ENCODE results near the gene DMXL1. TPM values are rescaled to one million over a fixed set of nuclear protein-coding genes. Genes with fewer than 3 reads are reported as not detected.
"Not testable (repeated sequence)": the region's sequence is repeated elsewhere in the genome, so short reads cannot be mapped to it uniquely, and the experiment has no call there.

The DMXL1 gene
- polyA plus RNA-seq, 2 of the 4 experiments (the other 2 are of a cell fraction) = 8.4 to 28.8 TPM

DNA sequence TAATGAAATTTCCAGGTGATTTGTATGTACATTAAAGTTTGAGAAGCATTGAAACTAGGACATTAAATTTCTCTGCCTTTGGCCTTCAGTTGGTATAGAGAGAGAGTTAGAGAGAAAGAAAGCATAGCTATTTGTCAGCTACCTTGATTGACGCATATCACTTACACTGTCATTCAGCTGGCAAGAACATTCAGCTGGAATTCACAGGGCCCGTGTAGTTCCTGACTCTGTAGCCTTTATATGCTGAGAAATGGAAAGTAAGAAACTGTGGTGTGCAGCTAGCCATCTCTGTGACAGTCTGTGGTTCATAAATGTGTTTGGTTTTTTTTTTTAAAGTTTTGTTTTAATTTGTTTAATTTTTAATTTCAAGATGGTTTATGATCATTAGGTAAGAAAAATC, 58.9 kb downstream of the DMXL1 start:
- ATAC-seq (no peak), DNase-seq (ENCODE audit: low read depth in 1 of 2, low spot score in 1 of 2) (no peak), FAIRE-seq (no peak)
- POLR2A ChIA-PET = no interaction called here
- TF ChIP-seq SMC3 (IDR thresholded peaks at IDR 0.05) (no peak), JUNB (IDR thresholded peaks at IDR 0.05) (no peak), KDM1A (IDR thresholded peaks at IDR 0.05; ENCODE audit: low read depth) (no peak), EHMT2 (IDR thresholded peaks at IDR 0.05; ENCODE audit: low read depth) (no peak), NR3C1 (IDR thresholded peaks at IDR 0.05) (no peak), RAD21 (conservative IDR thresholded peaks at IDR 0.05 in 1 of 2, IDR thresholded peaks at IDR 0.05 in 1 of 2) (no peak), RARB (CRISPR knock-in tag; IDR thresholded peaks at IDR 0.05) (no peak), FOSL2 (IDR thresholded peaks at IDR 0.05) (no peak), FOSL2 (CRISPR knock-in tag; IDR thresholded peaks at IDR 0.05) (no peak), TP53 (CRISPR knock-in tag; IDR thresholded peaks at IDR 0.05) (no peak), ZSCAN20 (CRISPR knock-in tag; IDR thresholded peaks at IDR 0.05) (no peak), BHLHE40 (IDR thresholded peaks at IDR 0.05; ENCODE audit: low read depth, low read length) (no peak), FOXS1 (CRISPR knock-in tag; IDR thresholded peaks at IDR 0.05) (no peak), ZNF302 (CRISPR knock-in tag; IDR thresholded peaks at IDR 0.05) (no peak), NPAS2 (CRISPR knock-in tag; IDR thresholded peaks at IDR 0.05; ENCODE audit: borderline replicate concordance) (no peak)
- TF ChIP-seq, protein P1, sequence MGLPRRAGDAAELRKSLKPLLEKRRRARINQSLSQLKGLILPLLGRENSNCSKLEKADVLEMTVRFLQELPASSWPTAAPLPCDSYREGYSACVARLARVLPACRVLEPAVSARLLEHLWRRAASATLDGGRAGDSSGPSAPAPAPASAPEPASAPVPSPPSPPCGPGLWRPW (IDR thresholded peaks at IDR 0.05) = no peak
- TF ChIP-seq, protein P2, sequence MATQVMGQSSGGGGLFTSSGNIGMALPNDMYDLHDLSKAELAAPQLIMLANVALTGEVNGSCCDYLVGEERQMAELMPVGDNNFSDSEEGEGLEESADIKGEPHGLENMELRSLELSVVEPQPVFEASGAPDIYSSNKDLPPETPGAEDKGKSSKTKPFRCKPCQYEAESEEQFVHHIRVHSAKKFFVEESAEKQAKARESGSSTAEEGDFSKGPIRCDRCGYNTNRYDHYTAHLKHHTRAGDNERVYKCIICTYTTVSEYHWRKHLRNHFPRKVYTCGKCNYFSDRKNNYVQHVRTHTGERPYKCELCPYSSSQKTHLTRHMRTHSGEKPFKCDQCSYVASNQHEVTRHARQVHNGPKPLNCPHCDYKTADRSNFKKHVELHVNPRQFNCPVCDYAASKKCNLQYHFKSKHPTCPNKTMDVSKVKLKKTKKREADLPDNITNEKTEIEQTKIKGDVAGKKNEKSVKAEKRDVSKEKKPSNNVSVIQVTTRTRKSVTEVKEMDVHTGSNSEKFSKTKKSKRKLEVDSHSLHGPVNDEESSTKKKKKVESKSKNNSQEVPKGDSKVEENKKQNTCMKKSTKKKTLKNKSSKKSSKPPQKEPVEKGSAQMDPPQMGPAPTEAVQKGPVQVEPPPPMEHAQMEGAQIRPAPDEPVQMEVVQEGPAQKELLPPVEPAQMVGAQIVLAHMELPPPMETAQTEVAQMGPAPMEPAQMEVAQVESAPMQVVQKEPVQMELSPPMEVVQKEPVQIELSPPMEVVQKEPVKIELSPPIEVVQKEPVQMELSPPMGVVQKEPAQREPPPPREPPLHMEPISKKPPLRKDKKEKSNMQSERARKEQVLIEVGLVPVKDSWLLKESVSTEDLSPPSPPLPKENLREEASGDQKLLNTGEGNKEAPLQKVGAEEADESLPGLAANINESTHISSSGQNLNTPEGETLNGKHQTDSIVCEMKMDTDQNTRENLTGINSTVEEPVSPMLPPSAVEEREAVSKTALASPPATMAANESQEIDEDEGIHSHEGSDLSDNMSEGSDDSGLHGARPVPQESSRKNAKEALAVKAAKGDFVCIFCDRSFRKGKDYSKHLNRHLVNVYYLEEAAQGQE (IDR thresholded peaks at IDR 0.05) = no peak
- TF ChIP-seq, protein P3, sequence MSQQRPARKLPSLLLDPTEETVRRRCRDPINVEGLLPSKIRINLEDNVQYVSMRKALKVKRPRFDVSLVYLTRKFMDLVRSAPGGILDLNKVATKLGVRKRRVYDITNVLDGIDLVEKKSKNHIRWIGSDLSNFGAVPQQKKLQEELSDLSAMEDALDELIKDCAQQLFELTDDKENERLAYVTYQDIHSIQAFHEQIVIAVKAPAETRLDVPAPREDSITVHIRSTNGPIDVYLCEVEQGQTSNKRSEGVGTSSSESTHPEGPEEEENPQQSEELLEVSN (IDR thresholded peaks at IDR 0.05; ENCODE audit: borderline replicate concordance, low read depth) = no peak
- TF ChIP-seq, protein P4, sequence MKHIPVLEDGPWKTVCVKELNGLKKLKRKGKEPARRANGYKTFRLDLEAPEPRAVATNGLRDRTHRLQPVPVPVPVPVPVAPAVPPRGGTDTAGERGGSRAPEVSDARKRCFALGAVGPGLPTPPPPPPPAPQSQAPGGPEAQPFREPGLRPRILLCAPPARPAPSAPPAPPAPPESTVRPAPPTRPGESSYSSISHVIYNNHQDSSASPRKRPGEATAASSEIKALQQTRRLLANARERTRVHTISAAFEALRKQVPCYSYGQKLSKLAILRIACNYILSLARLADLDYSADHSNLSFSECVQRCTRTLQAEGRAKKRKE (CRISPR knock-in tag; IDR thresholded peaks at IDR 0.05; ENCODE audit: low read depth) = no peak
- Histone ChIP-seq H3K4me3 (no peak overlapping the region), H3K4me2 (no peak overlapping the region), H3K4me1 (peaks cover 15% of the 10 kb centered on the region), H3K9me3 (no peaks in the 10 kb centered on the region), H3K27ac (no peak overlapping the region)
- 87% methylated on average over 2 of the region's 2 CpGs for WGBS (ENCODE audit: missing lambda C conversion rate)
- CTCF ChIA-PET = interaction anchor here (1.6 kb wide), 1 partner anchor 142 kb away, joined by 4 read pairs; the partner anchor contains the start of gene DTWD2

DNA sequence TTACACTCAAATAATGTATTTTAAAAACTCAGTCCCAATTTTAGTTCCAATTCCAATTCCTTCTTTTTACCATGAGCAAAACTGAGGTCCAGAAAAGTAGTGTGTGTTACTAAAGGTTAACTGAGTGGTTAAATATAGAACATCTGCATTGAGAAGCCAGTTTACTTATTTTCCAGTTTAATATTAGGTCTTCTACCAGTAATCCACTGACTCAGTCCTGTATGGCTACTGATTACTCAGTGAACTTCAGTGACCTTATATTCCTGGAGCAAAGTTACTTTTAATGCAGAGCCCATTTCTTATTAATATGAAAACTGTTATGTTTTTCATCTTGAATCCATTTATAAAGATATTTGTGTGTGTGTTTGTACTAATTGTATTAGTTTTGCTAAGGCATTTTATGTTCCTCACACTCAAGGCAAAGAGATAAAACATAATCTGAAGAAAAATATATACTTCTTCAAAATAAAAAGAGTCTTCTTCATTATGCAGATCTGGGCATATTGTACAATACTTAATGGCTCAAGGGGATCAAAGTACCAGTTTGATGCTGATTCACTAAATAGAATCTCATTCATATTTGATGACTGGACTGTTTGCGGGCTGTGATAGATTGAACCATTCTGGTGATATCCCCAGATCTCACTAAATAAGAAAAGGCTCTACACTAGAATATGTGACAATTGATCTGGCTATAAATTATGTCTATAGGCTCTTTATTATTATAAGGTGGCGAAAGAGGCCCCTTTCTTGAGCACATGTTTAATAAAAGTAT, 60.8 kb downstream of the DMXL1 start:
- peaks cover 15% of the 10 kb centered on the region for H3K4me1 ChIP-seq
- 93% methylated on average over 2 of the region's 2 CpGs for WGBS (ENCODE audit: missing lambda C conversion rate)
- ChIA-PET POLR2A (no interaction called here), CTCF (no interaction called here)
- DNase-seq (ENCODE audit: low read depth in 1 of 2, low spot score in 1 of 2) (no peak), ATAC-seq (peak in 1 of 2 experiments; percentile 42; a peak in 1 of 6 replicates), FAIRE-seq (no peak)
- H3K27ac ChIP-seq = no peak overlapping the region
- TF ChIP-seq, protein P5, sequence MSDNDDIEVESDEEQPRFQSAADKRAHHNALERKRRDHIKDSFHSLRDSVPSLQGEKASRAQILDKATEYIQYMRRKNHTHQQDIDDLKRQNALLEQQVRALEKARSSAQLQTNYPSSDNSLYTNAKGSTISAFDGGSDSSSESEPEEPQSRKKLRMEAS (IDR thresholded peaks at IDR 0.05) = no peak
- no peak for TF ChIP-seq CHD2 (IDR thresholded peaks at IDR 0.05; ENCODE audit: low read length, partially characterized antibody)
- TF ChIP-seq CBX8 (IDR thresholded peaks at IDR 0.05) = no peak
- TF ChIP-seq MAFK (IDR thresholded peaks at IDR 0.05; ENCODE audit: partially characterized antibody) = peak; percentile 60
- peak overlapping the region; percentile 58 for H3K4me2 ChIP-seq
- no peak overlapping the region for H3K4me3 ChIP-seq
- peaks cover 12% of the 10 kb centered on the region for H3K9me3 ChIP-seq

DNA sequence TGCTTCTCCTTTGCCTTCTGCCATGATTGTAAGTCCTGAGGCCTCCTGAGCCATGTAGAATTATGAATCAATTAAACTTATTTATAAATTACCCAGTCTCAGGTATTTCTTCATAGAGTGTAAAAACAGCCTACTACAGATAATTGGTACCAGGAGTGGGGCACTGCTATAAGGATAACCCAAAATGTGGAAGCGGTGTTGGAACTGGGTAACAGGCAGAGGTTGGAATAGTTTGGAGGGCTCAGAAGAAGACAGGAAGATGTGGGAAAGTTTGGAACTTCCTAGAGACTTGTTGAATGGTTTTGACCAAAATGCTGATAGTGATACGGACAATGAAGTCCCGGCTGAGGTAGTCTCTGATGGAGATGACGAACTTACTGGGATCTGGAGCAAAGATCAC, 64.9 kb downstream of the DMXL1 start:
- FAIRE-seq; ATAC-seq; DNase-seq (ENCODE audit: low read depth in 1 of 2, low spot score in 1 of 2); H3K4me3 ChIP-seq; POLR2A ChIA-PET; H3K27ac ChIP-seq; CTCF ChIA-PET; H3K4me2 ChIP-seq: not testable (repeated sequence)
- H3K4me1 ChIP-seq = peaks cover 14% of the 10 kb centered on the region
- H3K9me3 ChIP-seq = peaks cover 20% of the 10 kb centered on the region
- WGBS (ENCODE audit: missing lambda C conversion rate) = 92% methylated on average over 4 of the region's 4 CpGs

All from A549 (cell line).